A204.1 (cell line): ENCODE measurements around the gene YIPF3.
"Not testable (repeated sequence)": the region's sequence is repeated elsewhere in the genome, so short reads cannot be mapped to it uniquely, and the experiment has no call there.

Experiments used
- FAIRE-seq: peaks from 2 replicates; lab custom pipeline; 2012; peaks lifted over from hg19 to GRCh38; lab: Jason Lieb, UNC

Gene YIPF3

DNA sequence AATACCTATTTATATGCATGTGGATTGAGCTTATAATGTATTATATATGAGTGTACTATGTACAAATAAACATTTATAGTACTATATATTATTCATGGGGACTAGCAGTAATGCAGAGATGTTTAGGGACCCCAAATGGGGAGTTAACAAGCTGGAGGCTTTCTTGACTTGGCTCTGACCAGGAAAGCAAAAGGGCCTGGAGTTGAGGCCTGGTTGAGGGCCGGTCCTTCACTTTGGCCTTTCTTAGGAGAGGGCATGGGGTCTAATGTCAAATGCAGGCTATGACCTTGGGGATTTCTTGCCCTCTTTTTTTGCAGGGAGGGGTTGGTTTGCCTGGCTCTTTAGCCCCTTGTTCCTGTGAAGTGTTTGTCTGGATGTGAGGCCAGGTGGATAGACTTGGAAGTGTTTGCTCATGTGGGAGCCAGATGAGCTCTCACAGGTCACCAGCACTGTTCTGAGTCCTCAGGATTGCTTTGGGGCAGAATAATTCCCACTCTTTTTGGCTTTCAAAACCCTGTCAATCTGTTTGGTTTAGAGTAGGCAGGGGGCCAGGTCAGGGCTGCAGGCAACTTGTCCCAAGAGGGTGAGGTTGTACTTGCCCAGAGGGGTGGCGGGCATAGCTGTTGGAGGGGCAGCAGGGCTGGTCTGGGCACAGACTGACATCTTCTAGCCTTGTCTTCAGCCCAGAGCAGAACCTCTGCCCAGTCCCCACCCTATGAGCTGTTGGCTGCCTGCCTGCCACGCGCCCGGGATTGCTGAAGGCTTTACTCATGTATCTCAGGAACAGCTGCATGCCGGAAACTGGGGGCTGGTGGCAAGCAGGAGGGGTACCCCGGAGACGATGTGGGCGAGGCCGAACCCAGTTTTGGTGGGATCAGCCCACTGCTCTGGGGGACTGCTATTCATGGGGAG lies 24.7 kb downstream of the YIPF3 start:
- no peak for FAIRE-seq

DNA sequence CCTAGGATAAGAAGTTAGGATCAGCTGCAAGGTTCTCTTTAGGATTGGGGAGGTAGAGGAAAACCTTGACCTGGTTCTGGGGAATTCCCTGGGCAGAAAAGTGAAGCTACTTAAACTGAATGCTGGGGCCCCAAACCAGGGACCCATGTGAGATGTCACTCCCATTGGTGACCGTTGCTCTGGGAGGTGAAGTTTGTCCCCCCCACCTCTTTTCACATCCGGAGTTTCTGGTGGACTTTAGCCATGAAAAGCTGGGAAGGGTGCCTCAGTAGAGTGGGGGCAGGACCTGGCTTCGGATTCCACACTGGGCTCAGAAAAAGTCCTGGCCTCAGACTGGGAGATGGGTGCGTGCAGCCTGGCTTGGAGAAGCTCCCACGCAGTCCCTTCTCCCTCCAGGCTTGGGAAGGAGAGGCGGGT lies 26.2 kb downstream of the YIPF3 start:
- no peak for FAIRE-seq

DNA sequence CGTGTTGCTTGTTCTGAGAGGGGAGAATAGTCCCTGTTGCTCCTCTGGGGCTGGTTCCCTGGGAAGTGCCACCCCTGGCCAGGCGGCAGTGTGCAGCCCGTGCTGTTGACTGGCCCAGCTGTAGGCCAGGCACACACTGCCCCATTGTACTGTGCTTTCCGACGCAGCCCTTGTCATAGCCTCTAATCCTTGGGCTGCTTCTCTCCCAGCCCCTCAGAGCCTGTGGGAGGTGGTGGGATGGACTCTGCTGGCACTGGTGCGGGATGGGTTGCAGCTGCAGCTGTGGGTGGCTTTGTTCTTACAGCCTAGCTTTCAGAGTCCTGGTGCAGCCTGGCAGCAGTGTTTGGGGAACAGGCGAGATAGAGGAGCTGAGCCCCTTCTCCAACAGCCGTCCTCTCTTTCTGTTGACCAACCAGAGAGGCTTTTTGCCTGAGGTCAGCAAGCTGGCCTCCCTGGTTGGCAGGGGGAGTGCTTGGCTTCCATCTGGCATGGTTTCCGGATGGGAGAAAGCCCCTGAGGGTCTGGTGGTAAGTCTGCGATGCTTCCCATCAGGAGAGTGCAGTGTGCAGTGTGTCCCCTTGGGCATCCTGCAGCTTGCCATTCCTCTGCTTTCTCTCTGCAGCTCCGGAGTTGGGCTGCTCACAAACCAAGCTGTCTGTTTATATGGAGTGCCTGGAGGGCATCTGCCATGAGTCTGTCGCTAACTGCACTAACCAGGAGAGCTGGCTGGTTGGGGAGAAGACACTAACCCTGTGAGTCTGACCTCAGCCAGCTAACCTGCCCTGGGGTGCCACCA lies 27.3 kb downstream of the YIPF3 start:
- FAIRE-seq = no peak

DNA sequence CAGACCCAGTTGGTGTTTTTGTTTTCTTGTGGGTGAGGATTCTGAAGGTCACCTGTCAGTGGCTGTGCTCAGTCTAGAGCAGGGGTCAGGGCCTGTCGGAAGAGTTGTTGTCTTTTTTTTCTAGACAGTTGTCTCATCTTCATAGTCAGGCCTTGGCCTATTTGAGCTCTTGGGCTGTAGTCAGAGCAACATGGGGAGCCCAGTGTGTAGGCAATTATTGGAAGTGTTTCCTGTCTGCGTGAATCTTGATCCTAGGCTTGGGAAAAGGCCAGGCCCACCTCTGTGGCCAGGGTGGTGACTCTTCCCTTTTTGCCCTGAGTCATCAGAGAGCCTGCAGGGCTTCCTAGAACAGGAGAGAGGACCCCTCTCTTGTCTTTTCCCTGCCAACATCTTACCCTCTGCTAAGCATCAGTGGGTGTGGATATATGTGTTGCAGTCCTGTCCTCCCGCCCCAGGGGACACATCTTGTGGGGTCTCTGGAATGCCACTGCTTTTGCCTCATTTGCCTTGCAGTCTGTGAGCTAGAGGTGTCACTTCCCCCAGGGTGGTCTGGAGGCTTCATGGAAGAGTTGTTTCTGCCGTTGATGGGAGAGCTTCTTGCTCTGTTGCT lies 28.0 kb downstream of the YIPF3 start:
- FAIRE-seq = no peak

DNA sequence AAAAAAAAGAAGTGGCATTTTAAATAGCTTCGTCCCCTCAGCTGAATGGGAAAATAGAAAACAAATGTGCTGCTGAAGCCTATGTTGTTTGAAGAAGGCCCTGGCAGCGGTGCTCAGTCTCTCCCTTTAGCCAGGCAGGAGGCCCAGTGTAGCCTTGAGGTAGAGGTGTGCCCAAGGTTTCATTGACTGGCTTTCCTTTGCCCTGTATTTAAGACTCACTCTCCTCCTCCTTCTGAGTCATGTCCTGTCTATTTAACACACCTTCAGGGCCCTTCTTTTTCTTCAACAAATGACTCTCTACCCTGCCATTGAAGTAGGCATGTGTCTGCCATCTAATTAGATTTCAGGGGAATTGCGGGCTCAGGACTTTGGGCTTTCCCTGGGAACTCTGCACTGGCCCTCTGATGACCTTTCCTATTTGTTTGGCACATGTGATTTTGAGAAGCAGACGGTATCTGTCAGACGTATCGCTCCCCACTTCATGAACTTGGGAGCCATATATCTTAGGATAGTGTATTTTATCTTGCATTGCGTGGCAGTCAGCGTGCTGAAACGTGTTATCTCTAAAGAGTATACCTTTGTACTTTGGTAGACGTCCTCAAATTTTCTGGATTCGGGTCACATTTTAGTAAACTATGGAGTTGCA lies 35.0 kb downstream of the YIPF3 start:
- no peak for FAIRE-seq

DNA sequence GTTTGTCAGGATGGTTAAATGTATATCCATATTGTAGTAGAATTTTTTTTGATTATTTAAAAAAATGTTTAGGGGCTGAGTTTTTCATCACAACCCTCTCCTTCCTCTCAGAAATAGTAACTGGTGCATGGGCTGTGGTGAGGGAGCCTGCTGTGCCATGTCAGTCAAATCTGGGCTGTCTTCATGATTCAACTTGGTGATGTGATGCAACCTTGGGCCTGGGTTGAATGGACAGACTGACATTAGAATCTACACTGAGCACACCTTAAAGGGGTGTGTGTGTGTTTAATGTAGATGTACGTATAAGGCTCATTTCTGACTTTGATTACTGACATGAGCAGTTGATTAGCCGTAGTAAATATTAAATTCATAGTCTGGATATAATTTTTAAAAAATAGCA lies 35.7 kb downstream of the YIPF3 start:
- FAIRE-seq = no peak

DNA sequence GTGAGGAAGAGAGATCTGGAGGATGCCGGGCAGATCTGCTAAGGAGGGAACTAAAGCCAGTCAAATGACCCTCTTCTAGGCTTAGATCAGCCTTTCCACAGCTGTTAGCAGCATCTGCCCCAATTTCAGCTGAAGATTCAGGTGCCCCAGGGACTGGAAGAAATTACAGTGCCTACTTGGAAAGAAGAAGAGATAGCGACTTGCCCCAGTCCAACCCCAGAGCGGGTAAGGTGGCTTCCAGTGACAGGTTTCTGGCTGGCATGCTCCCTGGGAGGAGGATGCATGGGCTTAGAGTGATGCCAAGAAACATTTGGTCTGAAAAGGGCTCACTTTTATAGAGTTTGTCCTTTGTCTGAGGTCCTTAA lies 38.7 kb downstream of the YIPF3 start:
- no peak for FAIRE-seq

DNA sequence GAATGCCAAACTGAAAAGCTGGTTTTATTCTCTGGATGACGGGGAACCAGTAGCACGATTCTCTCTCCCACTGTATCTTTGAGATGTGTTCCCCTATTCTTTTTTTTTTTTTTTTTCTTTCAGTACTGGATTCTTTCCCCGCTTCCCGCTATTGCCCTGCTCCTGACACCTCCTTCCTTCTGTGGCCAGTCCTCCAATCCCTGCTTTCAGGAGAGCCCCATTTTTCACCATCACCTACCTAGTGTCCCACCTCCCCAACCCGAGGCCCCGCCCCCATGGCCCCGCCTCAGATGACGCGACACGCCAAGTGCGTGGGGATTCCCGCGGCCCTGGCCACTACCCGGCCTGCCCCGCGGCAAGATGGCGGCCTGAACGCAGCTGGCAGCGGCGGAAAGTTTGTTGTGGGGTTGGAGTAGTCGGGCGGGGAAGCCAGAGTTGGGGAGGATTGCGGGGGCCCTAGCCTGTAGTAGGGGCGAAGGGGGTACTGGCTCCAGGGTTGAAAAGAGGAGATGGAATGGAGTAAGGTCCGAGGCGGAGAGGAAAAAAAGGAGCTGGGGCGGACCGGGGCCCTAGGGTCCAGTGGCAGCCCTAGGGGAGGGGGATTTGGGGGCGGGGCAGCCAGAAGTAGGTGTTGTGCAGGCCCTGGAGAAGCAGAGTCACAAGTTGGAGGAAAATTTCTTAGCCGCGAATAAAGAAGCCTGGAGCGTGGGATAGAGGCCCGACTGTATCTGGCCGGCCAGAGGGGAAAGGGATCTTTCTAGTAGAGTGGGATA lies 39.3 kb downstream of the YIPF3 start, which contains the start of gene TJAP1:
Gene TJAP1, plus strand, starts transcription at position 336 of the 773 bp plus-strand sequence. CDS start 21,432 bp downstream, outside the sequence.
- peak; percentile 55 for FAIRE-seq

DNA sequence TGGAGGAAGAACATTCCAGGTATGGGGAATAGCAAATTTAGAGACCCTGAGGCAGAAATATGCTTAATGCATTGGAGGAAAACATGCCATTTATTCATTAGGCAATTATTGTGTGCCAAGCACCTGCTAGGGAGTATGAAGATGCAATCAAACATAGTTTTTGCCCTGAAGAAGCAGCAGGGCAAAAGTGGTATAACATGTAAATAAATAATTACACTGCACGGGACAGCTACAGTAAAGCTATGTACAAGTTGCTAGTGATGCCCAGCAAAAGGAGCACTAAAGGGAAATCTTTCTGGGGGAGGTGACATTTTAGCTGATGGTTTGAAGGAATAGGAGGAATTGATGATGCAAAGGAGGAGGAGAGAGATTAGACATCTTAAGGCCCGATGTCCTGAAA lies 40.0 kb downstream of the YIPF3 start:
- FAIRE-seq = no peak

DNA sequence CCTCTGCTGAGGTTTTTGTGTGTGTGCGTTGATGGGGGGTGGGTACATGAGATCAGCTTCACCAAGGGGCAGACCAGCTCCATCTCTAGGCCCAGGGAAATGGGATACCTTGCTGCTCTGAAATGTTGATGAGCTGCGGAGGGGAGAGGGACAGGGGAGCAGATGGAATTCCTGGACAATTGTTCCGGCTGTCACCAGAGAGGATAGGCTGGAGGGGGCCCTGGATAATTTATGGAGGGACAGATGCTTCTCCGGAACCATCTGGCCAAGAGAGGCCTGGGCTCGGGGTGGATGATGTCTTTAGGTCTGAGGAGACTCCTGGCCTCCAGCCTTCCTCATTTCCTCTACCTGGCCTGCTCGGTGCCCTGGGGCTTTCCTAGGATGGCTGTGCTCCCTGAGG lies 41.2 kb downstream of the YIPF3 start:
- FAIRE-seq = no peak

DNA sequence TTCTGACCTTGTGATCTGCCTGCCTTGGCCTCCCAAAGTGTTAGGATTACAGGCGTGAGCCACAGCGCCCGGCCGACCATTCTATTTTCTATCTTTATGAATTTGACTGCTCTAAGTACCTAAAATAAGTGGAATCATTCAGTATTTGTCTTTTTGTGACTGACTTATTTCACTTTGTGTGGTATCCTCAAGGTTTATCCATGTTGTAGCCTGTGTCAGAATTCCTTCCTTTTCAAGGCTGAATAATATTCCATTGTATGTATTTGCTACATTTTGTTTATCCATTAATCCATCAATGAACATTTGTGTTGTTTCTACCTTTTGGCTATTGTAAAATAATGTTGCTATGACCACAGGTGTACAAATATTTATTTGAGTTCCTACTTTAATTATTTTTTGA lies 44.2 kb downstream of the YIPF3 start:
- FAIRE-seq = no peak

DNA sequence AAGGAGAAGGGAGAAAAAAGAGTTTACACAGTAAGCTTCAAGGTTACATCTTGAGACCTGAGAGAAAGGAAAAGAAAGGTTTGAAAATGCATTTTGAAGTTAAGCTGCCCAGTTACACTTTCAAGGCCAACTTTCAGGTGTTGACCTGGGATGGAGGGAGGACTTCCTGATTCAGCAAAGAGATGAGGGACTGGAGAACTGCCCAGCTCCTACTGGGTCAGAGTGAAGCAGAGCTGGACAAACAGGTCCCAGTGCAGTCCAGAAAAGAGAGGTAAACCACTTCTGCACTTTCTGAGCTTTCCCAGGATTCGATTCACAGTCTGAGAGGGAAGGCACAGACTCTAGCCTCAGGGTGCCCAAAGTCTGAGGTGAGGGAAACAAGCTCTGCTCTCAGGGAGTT lies 45.3 kb downstream of the YIPF3 start:
- no peak for FAIRE-seq

DNA sequence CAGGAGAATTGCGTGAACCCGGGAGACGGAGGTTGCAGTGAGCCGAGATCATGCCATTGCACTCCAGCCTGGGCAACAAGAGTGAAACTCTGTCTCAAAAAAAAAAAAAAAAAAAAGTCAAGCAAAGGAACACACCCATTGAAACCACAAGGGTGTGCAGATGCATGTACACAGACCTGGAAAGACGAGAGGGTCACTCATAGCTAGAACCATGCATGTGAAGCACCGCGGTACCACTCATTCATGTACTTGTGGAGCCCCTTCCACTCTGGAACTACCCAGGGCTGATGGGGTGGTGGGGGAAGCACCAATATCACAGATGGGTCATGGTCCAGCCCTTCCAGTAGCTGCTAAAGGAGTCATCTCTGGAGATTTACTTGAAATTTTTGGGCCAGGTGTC lies 46.8 kb downstream of the YIPF3 start:
- FAIRE-seq = no peak

DNA sequence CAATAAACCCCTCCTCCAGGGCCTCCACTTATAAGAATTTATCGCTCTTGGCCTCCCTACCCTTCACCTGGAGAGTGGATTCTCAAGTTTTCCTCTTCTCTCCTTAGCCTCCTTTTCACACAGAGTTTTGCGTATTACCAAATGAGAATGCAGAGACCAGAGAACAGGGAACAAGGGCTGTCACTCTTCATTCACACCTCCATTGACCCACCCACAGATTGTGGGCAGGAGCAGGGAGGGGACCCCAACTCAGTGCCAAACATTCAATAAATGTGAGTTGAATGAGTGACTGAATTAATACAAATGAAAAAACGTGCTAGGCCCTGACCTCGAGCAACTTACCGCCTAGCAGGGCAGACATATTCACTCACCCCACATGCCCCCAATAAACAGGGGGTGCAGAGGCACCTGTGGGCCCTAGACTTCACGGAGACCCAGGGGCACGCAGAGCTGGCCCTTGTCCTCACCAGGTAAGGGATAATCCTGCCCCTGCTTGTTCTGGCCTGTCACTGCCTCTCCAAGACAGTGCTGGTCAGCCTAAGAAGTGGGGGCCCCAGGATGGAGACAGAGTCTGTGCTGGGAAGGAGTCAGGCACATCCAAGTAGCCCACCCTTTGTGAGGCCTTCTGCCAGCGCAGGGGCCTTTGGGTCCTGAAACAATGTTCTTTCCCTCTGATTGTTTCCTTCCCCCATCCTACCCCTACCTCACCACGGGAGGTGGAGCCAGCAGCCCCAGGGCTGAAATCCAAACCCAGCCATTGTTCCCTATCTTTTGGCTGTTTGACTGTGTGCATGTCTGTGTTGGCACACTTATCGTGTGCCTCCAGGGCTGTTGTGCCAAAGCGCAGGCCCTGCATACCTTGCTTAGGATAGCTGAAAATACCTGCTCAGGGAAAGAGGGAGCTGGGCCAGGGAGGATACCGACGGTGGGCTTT lies 47.7 kb downstream of the YIPF3 start:
- no peak for FAIRE-seq

DNA sequence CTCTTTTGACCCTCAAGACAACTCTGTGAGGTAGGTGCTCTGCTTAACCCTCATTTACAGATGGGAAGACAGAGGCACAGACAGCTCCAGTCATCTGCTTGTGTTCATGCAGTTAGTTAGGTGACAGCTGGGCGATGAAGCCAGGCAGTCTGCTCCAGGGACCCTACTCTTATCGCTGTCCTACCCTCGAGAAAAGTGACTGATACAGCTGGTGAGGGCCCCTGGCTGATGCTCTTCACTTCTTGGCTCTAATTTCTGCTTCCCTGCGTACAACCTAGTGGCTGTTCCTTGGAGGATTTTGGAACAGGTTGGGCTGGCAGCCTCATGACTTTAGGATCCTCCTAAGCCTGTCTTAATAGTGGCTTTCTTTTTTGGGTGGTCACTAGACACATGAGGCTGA lies 48.5 kb downstream of the YIPF3 start:
- no peak for FAIRE-seq

DNA sequence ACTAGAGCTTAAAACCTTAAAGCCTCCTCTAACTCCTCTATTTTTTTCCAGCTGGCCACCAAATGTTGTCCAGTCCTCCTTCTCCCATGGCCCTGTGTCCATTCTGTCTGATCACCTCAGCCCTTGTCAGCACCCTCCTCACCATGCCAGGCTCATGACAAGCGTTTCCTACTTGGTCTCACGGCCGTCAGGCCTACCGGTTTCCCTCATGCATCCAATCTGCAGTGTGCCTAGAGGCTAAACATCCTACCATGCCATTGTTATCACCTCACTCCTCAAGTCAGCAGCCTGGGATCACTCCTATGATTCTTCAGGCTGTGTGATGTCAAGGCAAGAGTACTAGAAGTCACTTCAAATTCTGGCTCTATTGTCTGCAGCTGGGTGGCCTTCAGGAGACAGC lies 49.0 kb downstream of the YIPF3 start:
- no peak for FAIRE-seq

DNA sequence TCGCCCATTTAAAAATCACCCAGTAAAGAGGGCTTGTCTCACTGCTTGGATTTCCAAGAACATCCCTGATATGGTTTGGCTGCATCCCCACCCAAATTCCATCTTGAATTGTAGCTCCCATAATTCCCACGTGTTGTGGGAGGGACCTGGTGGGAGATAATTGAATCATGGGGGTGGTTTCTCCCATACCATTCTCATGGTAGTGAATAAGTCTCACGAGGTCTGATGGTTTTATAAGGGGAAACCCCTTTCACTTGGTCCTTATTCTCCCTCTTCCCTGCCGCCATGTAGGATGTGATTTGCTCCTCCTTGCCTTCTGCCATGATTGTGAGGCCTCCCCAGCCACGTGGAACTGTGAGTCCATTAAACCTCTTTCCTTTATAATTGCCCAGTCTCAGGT lies 49.5 kb downstream of the YIPF3 start:
- not testable (repeated sequence) for FAIRE-seq

DNA sequence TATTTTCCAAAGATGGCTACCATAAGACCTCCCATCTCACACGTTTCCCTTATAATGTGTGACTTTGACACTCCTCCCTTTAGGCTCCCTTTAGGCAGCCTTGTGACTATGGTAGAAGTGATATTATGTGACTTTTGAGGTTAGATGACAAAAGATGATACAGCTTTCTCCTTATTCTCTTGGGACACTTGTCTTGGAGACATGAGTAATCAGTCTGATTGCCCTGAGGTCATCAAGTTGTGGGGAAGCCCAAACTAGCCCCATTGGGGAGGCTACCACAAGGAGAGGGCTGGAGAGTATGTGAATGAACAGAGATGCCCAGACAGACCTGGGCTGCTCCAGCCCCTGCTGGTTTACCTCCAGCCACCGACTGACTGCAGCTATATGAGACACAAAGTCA lies 50.8 kb downstream of the YIPF3 start:
- FAIRE-seq = no peak

DNA sequence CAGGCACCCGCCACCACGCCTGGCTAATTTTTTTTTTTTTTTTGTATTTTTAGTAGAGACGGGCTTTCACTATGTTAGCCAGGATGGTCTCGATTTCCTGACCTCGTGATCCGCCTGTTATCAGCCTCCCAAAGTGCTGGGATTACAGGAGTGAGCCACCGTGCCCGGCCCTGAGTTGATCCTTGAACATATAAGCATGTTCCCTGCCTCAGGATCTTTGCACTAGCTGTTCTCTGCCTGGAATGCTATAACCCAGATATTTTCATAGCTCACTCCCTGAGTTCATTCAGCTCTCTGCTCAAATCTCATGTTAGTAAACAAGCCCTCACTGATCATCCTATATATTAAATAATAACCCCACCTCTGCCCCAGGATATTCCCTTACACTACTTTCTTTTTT lies 52.4 kb downstream of the YIPF3 start:
- no peak for FAIRE-seq

DNA sequence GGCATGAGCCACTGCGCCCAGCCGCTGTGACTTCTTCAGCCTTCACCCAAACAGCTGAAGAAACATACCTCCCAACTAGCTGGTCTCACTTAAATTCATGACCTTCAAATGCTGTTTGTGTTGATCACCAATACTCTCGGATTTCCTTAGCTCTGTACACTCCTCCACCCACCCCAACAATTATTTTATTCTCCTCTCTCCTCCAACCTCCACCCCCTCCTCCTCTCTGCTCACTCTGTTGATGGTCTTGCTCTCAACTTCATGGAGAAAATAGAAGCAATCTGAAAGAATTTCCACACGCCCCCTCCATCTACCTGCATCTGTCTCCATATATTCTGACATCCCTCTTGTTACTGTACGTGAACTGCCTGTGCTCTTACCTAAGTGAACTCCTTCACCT lies 54.8 kb downstream of the YIPF3 start:
- FAIRE-seq = no peak
